Measurements from ENCODE around the gene ATG16L2.

GRCh38 chr11:72775288-72776110 lies 38.7 kb upstream of the ATG16L2 start:
- no peak for TF ChIP-seq POLR2AphosphoS5 (IDR thresholded peaks at IDR 0.05)
- TF ChIP-seq CTCF (IDR thresholded peaks at IDR 0.05), result no peak
- no peak for TF ChIP-seq POLR2A (IDR thresholded peaks at IDR 0.05)
- TF ChIP-seq EP300 (IDR thresholded peaks at IDR 0.05; ENCODE audit: low read depth), result no peak
